ENCODE results near the gene SMARCC2.

SMARCC2 gene

DNA sequence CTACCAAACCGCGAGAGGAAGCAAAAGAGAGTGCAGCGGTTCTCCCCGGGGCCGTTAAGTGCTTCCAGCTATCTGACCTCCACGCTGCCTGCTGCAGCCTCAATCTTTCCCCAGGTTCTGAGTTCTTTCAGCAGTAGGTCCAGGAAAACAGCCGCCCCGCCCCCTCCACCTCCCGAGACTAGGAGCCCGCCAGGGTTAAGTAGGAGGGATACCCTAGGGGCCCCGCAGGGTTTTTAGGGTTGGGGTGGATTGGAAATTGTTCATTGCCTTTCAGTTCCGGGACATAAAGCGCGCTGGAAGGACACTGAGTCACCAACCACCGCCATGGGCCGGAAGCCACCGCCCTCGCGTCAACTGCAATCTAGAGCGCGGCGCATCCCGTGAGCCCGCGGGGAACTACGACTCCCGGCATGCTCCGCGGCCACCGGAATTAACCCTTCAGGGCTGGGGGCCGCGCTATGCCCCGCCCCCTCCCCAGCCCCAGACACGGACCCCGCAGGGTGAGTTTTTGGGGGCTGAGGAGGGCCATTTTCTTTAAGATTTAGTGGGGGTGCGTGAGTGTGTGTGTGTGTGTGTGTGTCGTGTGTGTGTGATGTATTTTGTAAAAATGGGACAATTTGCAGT, 37.0 kb downstream of the SMARCC2 start, which contains the start of gene MYL6B (continued):
- TF ChIP-seq ZNF140 (tag by site-specific recombination; IDR thresholded peaks at IDR 0.05), result no peak
- TF ChIP-seq, protein P1, sequence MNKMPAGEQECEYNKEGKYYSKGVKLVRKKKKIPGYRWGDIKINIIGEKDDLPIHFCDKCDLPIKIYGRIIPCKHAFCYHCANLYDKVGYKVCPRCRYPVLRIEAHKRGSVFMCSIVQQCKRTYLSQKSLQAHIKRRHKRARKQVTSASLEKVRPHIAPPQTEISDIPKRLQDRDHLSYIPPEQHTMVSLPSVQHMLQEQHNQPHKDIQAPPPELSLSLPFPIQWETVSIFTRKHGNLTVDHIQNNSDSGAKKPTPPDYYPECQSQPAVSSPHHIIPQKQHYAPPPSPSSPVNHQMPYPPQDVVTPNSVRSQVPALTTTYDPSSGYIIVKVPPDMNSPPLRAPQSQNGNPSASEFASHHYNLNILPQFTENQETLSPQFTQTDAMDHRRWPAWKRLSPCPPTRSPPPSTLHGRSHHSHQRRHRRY (tag by site-specific recombination; IDR thresholded peaks at IDR 0.05), result no peak
- TF ChIP-seq ZNF302 (tag by site-specific recombination; IDR thresholded peaks at IDR 0.05; ENCODE audit: low read depth), result no peak
- TF ChIP-seq ZNF530 (tag by site-specific recombination; IDR thresholded peaks at IDR 0.05; ENCODE audit: low read depth), result no peak
- no peak for TF ChIP-seq ZNF133 (tag by site-specific recombination; IDR thresholded peaks at IDR 0.05)
- no peak for TF ChIP-seq MEIS1 (CRISPR knock-in tag; IDR thresholded peaks at IDR 0.05; ENCODE audit: borderline replicate concordance)
- TF ChIP-seq ZNF350 (tag by site-specific recombination; IDR thresholded peaks at IDR 0.05), result no peak
- TF ChIP-seq ZNF473 (tag by site-specific recombination; IDR thresholded peaks at IDR 0.05), result no peak
- no peak for TF ChIP-seq HOXD13 (CRISPR knock-in tag; IDR thresholded peaks at IDR 0.05; ENCODE audit: borderline replicate concordance)
- TF ChIP-seq KLF9 (tag by site-specific recombination; IDR thresholded peaks at IDR 0.05; ENCODE audit: low read depth), result peak; percentile 96
- TF ChIP-seq, protein P2, sequence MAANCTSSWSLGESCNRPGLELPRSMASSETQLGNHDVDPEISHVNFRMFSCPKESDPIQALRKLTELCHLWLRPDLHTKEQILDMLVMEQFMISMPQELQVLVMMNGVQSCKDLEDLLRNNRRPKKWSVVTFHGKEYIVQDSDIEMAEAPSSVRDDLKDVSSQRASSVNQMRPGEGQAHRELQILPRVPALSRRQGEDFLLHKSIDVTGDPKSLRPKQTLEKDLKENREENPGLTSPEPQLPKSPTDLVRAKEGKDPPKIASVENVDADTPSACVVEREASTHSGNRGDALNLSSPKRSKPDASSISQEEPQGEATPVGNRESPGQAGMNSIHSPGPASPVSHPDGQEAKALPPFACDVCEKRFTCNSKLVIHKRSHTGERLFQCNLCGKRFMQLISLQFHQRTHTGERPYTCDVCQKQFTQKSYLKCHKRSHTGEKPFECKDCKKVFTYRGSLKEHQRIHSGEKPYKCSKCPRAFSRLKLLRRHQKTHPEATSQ (tag by site-specific recombination; IDR thresholded peaks at IDR 0.05), result no peak
- TF ChIP-seq ZNF548 (tag by site-specific recombination; IDR thresholded peaks at IDR 0.05), result no peak
- TF ChIP-seq ZNF169 (tag by site-specific recombination; IDR thresholded peaks at IDR 0.05), result no peak
- TF ChIP-seq, protein P3, sequence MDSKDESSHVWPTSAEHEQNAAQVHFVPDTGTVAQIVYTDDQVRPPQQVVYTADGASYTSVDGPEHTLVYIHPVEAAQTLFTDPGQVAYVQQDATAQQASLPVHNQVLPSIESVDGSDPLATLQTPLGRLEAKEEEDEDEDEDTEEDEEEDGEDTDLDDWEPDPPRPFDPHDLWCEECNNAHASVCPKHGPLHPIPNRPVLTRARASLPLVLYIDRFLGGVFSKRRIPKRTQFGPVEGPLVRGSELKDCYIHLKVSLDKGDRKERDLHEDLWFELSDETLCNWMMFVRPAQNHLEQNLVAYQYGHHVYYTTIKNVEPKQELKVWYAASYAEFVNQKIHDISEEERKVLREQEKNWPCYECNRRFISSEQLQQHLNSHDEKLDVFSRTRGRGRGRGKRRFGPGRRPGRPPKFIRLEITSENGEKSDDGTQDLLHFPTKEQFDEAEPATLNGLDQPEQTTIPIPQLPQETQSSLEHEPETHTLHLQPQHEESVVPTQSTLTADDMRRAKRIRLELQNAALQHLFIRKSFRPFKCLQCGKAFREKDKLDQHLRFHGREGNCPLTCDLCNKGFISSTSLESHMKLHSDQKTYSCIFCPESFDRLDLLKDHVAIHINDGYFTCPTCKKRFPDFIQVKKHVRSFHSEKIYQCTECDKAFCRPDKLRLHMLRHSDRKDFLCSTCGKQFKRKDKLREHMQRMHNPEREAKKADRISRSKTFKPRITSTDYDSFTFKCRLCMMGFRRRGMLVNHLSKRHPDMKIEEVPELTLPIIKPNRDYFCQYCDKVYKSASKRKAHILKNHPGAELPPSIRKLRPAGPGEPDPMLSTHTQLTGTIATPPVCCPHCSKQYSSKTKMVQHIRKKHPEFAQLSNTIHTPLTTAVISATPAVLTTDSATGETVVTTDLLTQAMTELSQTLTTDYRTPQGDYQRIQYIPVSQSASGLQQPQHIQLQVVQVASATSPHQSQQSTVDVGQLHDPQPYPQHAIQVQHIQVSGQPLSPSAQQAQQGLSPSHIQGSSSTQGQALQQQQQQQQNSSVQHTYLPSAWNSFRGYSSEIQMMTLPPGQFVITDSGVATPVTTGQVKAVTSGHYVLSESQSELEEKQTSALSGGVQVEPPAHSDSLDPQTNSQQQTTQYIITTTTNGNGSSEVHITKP (tag by site-specific recombination; IDR thresholded peaks at IDR 0.05), result peak; percentile 70
- no peak for TF ChIP-seq HOXC10 (CRISPR knock-in tag; IDR thresholded peaks at IDR 0.05)
- TF ChIP-seq ZBTB21 (tag by site-specific recombination; IDR thresholded peaks at IDR 0.05), result peak; percentile 59
- TF ChIP-seq ZNF626 (tag by site-specific recombination; IDR thresholded peaks at IDR 0.05), result no peak
- TF ChIP-seq ZSCAN23 (tag by site-specific recombination; IDR thresholded peaks at IDR 0.05), result no peak
- no peak for TF ChIP-seq ZNF23 (tag by site-specific recombination; IDR thresholded peaks at IDR 0.05; ENCODE audit: borderline replicate concordance)
- TF ChIP-seq ZBTB7A (tag by site-specific recombination; IDR thresholded peaks at IDR 0.05; ENCODE audit: low read depth), result peak; percentile 98
- TF ChIP-seq, protein P4, sequence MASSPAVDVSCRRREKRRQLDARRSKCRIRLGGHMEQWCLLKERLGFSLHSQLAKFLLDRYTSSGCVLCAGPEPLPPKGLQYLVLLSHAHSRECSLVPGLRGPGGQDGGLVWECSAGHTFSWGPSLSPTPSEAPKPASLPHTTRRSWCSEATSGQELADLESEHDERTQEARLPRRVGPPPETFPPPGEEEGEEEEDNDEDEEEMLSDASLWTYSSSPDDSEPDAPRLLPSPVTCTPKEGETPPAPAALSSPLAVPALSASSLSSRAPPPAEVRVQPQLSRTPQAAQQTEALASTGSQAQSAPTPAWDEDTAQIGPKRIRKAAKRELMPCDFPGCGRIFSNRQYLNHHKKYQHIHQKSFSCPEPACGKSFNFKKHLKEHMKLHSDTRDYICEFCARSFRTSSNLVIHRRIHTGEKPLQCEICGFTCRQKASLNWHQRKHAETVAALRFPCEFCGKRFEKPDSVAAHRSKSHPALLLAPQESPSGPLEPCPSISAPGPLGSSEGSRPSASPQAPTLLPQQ (tag by site-specific recombination; IDR thresholded peaks at IDR 0.05), result peak; percentile 56; the same call in 1 of the 2 replicates
- no peak for TF ChIP-seq ZNF571 (tag by site-specific recombination; IDR thresholded peaks at IDR 0.05)
- TF ChIP-seq, protein P5, sequence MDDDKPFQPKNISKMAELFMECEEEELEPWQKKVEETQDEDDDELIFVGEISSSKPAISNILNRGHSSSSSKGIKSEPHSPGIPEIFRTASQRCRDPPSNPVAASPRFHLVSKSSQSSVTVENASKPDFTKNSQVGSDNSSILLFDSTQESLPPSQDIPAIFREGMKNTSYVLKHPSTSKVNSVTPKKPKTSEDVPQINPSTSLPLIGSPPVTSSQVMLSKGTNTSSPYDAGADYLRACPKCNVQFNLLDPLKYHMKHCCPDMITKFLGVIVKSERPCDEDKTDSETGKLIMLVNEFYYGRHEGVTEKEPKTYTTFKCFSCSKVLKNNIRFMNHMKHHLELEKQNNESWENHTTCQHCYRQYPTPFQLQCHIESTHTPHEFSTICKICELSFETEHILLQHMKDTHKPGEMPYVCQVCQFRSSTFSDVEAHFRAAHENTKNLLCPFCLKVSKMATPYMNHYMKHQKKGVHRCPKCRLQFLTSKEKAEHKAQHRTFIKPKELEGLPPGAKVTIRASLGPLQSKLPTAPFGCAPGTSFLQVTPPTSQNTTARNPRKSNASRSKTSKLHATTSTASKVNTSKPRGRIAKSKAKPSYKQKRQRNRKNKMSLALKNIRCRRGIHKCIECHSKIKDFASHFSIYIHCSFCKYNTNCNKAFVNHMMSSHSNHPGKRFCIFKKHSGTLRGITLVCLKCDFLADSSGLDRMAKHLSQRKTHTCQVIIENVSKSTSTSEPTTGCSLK (tag by site-specific recombination; IDR thresholded peaks at IDR 0.05), result no peak
- TF ChIP-seq ZNF830 (tag by site-specific recombination; IDR thresholded peaks at IDR 0.05; ENCODE audit: low read depth), result no peak
- TF ChIP-seq HOXA7 (CRISPR knock-in tag; IDR thresholded peaks at IDR 0.05; ENCODE audit: borderline replicate concordance), result no peak

Data from HEK293 (cell line).